DMS 273 treated with DMSO at 0.1 percent for 48 hours (cell line): ENCODE measurements around the gene ABCB1.
"Not testable (repeated sequence)": the region's sequence is repeated elsewhere in the genome, so short reads cannot be mapped to it uniquely, and the experiment has no call there.

Source experiments
- DNase-seq: peaks from one replicate; lab custom pipeline; 2025; lab: John Stamatoyannopoulos, UW

Gene ABCB1

DNA sequence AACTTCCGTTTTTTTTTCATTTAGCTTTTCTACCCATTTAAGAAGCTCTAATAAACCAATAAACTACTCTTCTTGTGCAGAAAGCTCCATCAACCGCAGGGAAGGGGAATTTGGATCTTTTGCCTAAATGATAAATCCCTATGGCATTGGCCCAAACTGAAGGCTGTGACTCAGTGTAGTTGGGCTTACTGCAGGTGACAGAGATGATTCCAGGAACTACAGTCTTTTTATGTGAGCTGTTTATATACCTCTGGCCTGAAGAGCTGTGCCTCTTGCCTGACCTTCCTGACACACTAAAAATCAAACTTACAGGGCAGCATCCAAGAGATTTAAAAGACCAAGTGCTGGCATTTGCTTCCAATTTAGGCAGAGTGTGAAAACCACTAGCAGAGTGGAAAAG, 25.2 kb downstream of the ABCB1 start:
- no peak for DNase-seq

DNA sequence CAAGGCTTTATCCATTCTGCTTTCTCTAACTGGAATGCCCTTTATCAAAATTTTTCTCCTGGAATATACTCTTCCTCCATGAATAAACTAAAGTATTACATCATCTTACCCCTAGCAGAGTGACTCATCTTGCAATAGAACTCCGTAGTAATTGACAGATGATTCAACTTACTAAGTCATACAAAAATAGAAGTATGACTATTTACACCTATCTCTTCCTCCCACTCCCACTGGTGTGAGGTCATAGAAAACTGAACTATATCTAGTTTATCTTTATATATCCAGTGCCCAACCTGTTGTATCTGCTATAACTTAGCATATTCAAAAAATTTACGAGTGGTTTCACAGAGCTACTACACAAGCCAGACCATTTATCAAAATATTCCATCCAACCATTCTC, 26.1 kb downstream of the ABCB1 start:
- no peak for DNase-seq

DNA sequence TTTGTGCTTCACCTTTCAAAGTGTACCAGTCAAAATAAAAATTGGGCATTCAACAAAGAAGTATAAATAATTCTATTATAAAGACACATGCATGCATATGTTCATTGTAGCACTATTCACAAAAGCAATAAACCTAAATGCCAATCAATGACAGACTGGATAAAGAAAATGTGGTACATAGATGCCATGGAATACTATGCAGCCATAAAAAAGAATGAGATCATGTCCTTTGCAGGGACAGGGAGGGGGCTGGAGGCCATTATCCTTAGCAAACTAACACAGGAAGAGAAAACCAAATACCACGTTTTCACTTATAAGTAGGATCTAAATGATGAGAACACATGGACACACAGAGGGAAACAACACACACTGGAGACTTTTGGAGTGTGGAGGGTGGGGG, 28.2 kb downstream of the ABCB1 start:
- not testable (repeated sequence) for DNase-seq

DNA sequence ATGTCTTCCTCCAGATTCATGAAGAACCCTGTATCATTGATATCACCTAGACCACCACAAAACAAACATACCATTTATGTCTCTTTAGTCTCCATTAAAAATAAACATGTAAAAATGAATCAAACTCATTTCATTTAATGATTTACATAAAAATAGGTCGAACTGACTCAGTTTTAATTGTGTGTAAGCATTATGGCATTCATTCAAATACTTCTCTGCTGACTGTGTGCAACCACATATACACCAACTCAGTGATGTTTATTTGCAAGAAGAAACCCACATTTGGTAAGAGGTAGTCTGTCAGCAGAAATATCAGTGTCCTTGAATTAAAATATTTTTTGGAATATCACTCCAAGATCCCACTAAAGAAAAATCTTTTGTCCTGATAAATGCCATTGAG, 30.5 kb downstream of the ABCB1 start:
- no peak for DNase-seq

- DNase-seq = no peak
Observed at GRCh38 chr7:87567052-87567451, 33.6 kb downstream of the ABCB1 start.

GRCh38 chr7:87566311-87566900, 34.3 kb downstream of the ABCB1 start:
- DNase-seq = no peak

DNA sequence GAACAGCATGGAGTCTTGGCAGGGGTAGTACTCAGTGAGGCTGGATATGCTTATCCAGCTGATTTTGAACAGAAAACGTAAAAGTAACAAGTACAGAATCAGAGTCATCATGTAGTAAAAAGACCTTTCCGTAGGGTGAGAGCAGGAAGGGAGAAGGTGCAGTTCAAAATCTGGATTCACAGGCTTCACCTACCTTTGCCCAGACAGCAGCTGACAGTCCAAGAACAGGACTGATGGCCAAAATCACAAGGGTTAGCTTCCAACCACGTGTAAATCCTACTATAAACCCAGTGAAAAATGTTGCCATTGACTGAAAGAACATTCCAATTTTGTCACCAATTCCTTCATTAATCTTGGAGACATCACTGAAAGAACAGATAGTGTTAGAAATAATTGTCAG, 34.8 kb downstream of the ABCB1 start:
- DNase-seq = no peak

GRCh38 chr7:87564296-87564963, 36.3 kb downstream of the ABCB1 start:
- DNase-seq = no peak

- DNase-seq = no peak
Observed at GRCh38 chr7:87561702-87562101, 39.0 kb downstream of the ABCB1 start.

GRCh38 chr7:87561102-87561501, 39.6 kb downstream of the ABCB1 start:
- DNase-seq = no peak

DNA sequence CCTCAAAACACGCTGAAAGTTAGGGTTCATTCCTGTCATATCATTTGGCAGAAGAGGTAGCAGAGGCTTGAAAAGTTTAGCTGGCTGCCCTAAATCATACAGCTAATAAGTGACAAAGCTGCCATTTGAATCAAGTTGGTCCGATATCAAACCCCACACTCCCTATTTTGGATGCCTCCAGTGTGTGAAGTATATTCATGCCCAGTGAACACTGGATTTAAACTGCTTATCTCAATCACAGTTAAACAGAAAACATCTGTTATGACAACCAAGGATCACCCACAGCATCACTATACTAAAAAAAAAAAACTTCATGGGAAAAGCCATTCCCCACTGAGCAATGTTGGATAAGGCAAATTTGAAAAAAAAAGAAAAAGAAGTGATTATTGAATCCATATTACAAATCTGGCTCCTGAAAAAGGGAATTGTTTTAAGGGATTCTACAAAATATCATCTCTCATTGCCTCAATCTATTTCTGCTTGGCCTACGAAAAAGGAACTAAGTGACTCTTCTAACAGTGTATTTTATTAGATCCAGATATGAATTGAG, 48.3 kb downstream of the ABCB1 start:
- DNase-seq = no peak

GRCh38 chr7:87548123-87548919, 52.4 kb downstream of the ABCB1 start:
- DNase-seq = no peak

GRCh38 chr7:87545760-87546159, 54.9 kb downstream of the ABCB1 start:
- DNase-seq = no peak

DNA sequence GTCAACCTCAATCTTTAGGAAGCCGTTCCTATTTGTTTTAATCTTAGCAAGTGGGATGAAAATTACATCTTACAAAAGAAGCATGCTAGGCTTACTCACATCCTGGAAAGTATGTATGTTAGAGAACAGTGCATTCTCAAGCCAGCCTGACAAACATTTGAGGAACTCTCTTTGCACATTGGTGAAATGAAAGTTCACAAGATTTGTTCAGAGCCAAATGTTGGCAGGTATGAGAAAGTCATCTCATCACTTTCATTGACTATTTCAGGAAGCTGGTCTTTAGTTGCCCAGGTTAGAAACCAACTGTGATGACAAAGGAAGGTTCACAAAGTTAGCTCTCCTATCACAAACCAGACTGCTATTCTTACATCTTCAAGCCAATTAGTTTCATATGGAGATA, 57.1 kb downstream of the ABCB1 start:
- DNase-seq = no peak

DNA sequence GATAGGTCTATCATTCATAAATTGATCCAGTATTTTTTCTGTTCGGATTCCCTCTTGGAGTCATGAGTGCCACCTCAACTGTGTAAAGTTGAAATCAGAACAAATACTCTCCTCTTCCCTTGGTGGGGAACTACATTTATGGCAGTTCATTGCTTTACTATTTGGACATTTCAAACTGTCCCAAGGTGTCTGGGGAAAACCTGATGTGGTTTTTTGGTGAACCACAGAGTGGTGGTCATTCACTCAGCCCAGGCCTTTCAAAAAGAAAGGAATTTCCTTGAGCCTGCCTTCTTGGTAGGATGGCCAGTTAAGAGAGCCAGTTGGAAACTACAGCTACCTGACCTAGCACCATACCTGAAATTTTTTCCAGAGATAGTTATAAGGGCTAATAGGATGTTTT, 59.0 kb downstream of the ABCB1 start:
- no peak for DNase-seq

DNA sequence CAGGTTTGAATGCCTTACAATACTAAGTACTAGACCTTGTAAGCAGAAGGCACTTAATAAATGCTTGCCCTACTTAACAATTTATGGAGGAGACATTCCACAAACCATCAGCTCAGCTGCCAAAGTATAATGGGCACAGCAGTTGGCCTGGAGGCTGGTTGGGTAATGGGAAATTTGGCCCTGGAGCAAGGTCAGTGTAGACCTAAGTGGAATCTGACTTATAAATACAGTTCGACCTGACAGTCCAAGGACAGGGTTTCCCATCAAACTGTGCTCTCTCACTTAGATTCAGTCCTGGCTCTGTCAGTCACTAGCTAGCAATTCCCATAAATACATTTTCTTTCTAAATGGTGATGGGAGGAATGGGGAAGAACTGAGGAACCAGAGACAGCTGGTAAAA, 62.6 kb downstream of the ABCB1 start:
- no peak for DNase-seq

GRCh38 chr7:87534072-87534471, 66.6 kb downstream of the ABCB1 start:
- DNase-seq = no peak

DNA sequence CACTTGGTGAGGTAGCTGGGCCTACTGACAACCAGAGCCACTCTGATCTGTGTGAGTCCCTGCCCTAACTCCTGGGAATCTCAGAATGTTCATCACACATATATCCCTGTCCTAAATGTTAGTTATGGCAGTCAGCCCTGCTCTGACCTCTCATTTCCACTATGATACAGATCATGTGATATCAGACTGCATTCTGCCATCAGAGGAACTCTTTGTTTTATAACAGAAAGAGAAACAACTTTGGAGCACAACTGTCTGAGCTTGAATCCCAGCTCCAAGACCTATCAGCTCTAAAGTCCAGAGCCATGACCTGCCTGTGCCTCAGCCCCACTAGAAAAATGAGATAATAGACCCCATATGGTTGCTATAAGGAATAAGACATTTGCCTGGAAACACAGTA, 70.6 kb downstream of the ABCB1 start:
- DNase-seq = no peak

DNA sequence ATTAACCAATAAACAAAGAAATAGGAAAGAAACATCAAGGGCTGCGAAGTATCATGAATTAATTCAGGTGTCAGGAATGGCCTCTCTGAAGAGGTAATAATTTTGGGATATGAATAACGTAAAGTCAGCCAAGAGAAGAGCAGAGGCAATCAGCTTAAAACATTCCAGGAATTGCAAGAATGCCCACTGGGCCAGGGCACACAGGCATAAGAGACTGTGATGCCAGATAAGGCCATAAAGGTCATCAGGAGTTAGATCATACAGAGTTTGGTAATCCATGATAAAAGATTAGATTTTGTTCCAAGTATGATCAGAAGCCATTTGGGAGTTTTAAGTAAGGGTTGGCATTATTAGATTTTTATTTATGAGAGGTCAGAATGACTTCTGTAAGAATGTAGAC, 72.0 kb downstream of the ABCB1 start:
- no peak for DNase-seq

GRCh38 chr7:87518735-87519134, 81.9 kb downstream of the ABCB1 start:
- DNase-seq = no peak

GRCh38 chr7:87517891-87518290, 82.8 kb downstream of the ABCB1 start:
- DNase-seq = no peak

- DNase-seq = no peak
Observed at GRCh38 chr7:87517136-87517815, 83.4 kb downstream of the ABCB1 start.
